Prostate gland (tissue), 2 donors: Measurements from ENCODE around the gene RITA1.

Experiments
- POLR2A ChIP-seq: fragments of 450-650 bp; IDR thresholded peaks from one replicate; pipeline ENCODE4 v1.6.1; 2016; ENCODE audit warnings: antibody characterized with exemption, mild to moderate bottlenecking
- POLR2AphosphoS5 ChIP-seq: sonication (generic); formaldehyde crosslinking; IDR thresholded peaks from one replicate; pipeline ENCODE4 v1.6.1; 2017; ENCODE audit warnings: antibody characterized with exemption
- TF ChIP-seq, protein P1 (sequence below), 4 experiments: fragments of 200-600 bp in 2 of 4; fragments of 450-650 bp in 2 of 4; sonication (generic) in 2 of 4; IDR thresholded peaks; 1 replicate in 3 of 4; 2 replicates in 1 of 4; pipeline ENCODE4 v1.5.1; 2016 to 2019; ENCODE audit warnings: antibody characterized with exemption in 4 of 4, mild to moderate bottlenecking in 2 of 4, moderate library complexity in 2 of 4

DNA sequence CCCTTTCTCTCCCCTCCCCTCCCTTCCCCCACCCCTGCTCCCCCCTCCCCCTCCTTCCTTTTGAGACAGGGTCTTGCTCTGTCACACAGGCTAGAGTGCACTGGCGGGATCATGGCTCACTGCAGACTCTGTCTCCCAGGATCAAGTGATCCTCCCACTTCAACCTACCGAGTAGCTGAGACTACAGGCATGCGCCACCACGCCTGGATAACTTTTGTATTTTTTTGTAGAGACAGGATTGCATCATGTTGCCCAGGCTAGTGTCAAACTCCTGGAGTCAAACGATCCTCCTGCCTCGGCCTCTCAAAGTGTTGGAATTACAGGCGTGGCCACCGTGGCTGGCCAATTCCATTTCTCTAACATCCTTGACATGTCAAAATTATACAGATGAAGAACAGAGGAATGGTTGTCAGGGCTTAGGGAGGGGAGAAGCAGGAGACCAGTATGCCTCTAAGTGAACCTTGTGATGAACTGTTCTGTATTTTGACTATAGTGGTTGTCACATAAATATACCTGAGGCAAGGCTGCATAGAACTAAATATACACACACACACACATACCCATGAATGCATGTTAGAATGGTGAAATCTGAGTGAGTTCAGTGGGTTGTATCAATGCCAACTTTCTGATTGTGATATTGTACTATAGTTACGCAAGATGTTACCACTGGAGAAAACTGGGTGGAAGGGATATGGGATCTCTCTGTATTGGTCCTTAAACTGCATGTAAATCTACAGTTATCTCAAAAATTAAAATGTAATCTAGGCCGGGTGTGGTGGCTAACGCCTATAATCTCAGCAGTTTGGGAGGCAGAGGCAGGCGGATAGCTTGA lies 39.6 kb upstream of the RITA1 start:
- no peak for TF ChIP-seq POLR2AphosphoS5
- TF ChIP-seq, protein P1, sequence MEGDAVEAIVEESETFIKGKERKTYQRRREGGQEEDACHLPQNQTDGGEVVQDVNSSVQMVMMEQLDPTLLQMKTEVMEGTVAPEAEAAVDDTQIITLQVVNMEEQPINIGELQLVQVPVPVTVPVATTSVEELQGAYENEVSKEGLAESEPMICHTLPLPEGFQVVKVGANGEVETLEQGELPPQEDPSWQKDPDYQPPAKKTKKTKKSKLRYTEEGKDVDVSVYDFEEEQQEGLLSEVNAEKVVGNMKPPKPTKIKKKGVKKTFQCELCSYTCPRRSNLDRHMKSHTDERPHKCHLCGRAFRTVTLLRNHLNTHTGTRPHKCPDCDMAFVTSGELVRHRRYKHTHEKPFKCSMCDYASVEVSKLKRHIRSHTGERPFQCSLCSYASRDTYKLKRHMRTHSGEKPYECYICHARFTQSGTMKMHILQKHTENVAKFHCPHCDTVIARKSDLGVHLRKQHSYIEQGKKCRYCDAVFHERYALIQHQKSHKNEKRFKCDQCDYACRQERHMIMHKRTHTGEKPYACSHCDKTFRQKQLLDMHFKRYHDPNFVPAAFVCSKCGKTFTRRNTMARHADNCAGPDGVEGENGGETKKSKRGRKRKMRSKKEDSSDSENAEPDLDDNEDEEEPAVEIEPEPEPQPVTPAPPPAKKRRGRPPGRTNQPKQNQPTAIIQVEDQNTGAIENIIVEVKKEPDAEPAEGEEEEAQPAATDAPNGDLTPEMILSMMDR (IDR thresholded peaks at IDR 0.05), result no peak
- TF ChIP-seq POLR2A, result no peak
